Femur (tissue), 1 donor: Measurements from ENCODE around the gene OAS3.
"Not testable (repeated sequence)": the region's sequence is repeated elsewhere in the genome, so short reads cannot be mapped to it uniquely, and the experiment has no call there.

ENCODE experiments used
- DNase-seq: peaks from one replicate; pipeline ENCODE4 v3.0.0-alpha.2; 2017

Gene OAS3

GRCh38 chr12:112937741-112938719 lies at the start of gene OAS3:
TSS of gene OAS3 (plus strand) at chr12:112938474. CDS start at chr12:112938531, 57 bp downstream.
- DNase-seq: peak; percentile 91

GRCh38 chr12:112891093-112892024 lies 46.9 kb upstream of the OAS3 start:
- DNase-seq: no peak

- no peak for DNase-seq
These were observed 45.4 kb upstream of the OAS3 start for GRCh38 chr12:112892856-112893255.

GRCh38 chr12:112894128-112894527 lies 44.1 kb upstream of the OAS3 start:
- DNase-seq: no peak

- no peak for DNase-seq
These were observed 39.9 kb upstream of the OAS3 start for GRCh38 chr12:112898380-112898779.

GRCh38 chr12:112900298-112901145 lies 37.8 kb upstream of the OAS3 start:
- no peak for DNase-seq

- DNase-seq: no peak
These were observed 37.0 kb upstream of the OAS3 start for GRCh38 chr12:112901271-112901670.

GRCh38 chr12:112904571-112904970 lies 33.7 kb upstream of the OAS3 start:
- no peak for DNase-seq

GRCh38 chr12:112905451-112906089 lies 32.7 kb upstream of the OAS3 start:
- DNase-seq: no peak

- DNase-seq: peak; percentile 39
These were observed 31.4 kb upstream of the OAS3 start, which contains the start of gene OAS1 for GRCh38 chr12:112906712-112907414. TSS of gene OAS1 (plus strand) at chr12:112906962. CDS start at chr12:112907040, 78 bp downstream.

GRCh38 chr12:112907415-112908157 lies 30.7 kb upstream of the OAS3 start:
- no peak for DNase-seq

GRCh38 chr12:112908548-112908947 lies 29.7 kb upstream of the OAS3 start:
- no peak for DNase-seq

GRCh38 chr12:112909693-112910092 lies 28.6 kb upstream of the OAS3 start:
- no peak for DNase-seq

GRCh38 chr12:112913038-112913688 lies 25.1 kb upstream of the OAS3 start:
- no peak for DNase-seq

- DNase-seq: not testable (repeated sequence)
These were observed 24.4 kb upstream of the OAS3 start for GRCh38 chr12:112913888-112914287.

GRCh38 chr12:112916270-112916669 lies 22.0 kb upstream of the OAS3 start:
- DNase-seq: no peak

GRCh38 chr12:112919121-112919520 lies 19.2 kb upstream of the OAS3 start:
- no peak for DNase-seq

- DNase-seq: no peak
These were observed 13.3 kb upstream of the OAS3 start for GRCh38 chr12:112924986-112925385.

GRCh38 chr12:112926416-112927033 lies 11.7 kb upstream of the OAS3 start:
- not testable (repeated sequence) for DNase-seq
